Measurements from ENCODE around the gene RBM48. TPM values are rescaled to one million over a fixed set of nuclear protein-coding genes. Genes with fewer than 3 reads are reported as not detected.

The RBM48 gene
- total RNA-seq, 2 donors from 2014 or later: 8.5 to 13.7 TPM

DNA sequence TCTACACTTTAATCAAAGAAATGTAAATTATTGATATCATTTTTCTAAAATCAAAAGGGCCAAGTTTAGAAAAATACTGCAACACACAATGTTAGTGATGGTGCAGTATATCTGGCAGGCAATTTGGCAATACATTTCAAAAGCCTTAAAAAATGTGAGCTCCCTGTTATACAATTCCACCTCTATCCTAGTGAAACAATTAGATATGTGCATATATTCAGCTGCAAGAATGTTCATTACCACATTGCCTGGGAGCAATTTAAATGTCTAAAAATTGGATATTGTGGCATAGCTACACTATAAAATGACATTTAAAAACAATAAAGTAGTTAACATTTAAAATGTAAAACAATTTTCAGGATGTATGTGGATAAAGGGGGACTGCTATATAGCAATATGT lies 40.8 kb upstream of the RBM48 start:
- H3K36me3 ChIP-seq: no peaks in the 10 kb centered on the region
- intact Hi-C loops (cut with DNase I): no loop called here
- H3K4me1 ChIP-seq (replicated peaks): no peaks in the 10 kb centered on the region
- H3K27ac ChIP-seq: no peak overlapping the region
- no peak for DNase-seq (ENCODE audit: low spot score)
- no peaks in the 10 kb centered on the region for H3K27me3 ChIP-seq (replicated peaks; ENCODE audit: insufficient read depth)
- H3K9me3 ChIP-seq: no peaks in the 10 kb centered on the region
- TF ChIP-seq POLR2A (IDR thresholded peaks at IDR 0.05): no peak
- TF ChIP-seq, protein P1, sequence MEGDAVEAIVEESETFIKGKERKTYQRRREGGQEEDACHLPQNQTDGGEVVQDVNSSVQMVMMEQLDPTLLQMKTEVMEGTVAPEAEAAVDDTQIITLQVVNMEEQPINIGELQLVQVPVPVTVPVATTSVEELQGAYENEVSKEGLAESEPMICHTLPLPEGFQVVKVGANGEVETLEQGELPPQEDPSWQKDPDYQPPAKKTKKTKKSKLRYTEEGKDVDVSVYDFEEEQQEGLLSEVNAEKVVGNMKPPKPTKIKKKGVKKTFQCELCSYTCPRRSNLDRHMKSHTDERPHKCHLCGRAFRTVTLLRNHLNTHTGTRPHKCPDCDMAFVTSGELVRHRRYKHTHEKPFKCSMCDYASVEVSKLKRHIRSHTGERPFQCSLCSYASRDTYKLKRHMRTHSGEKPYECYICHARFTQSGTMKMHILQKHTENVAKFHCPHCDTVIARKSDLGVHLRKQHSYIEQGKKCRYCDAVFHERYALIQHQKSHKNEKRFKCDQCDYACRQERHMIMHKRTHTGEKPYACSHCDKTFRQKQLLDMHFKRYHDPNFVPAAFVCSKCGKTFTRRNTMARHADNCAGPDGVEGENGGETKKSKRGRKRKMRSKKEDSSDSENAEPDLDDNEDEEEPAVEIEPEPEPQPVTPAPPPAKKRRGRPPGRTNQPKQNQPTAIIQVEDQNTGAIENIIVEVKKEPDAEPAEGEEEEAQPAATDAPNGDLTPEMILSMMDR (IDR thresholded peaks at IDR 0.05): no peak
- TF ChIP-seq POLR2AphosphoS5 (IDR thresholded peaks at IDR 0.05): no peak
- no peak overlapping the region for H3K4me3 ChIP-seq

DNA sequence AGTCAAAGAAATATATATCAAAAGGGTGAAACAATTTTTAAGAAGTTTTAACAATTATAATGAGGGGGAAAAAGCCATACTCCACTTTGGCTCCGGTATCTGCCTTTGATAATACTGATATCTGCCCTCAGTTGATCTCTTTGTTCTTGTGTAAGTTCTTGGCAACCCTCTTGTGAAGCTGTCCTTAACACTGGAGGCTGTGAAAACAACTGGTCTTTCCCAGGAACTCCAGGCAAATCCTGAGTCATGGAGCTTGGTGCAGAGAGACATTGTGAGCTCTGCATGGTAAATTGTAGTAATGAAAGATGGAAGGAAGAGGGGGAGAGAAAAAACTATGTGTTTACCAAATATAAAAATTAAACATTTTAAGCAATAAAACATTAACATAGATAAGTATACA lies 39.0 kb upstream of the RBM48 start:
- Histone ChIP-seq H3K36me3 (no peaks in the 10 kb centered on the region), H3K4me3 (no peak overlapping the region)
- intact Hi-C loops (cut with DNase I): no loop called here

DNA sequence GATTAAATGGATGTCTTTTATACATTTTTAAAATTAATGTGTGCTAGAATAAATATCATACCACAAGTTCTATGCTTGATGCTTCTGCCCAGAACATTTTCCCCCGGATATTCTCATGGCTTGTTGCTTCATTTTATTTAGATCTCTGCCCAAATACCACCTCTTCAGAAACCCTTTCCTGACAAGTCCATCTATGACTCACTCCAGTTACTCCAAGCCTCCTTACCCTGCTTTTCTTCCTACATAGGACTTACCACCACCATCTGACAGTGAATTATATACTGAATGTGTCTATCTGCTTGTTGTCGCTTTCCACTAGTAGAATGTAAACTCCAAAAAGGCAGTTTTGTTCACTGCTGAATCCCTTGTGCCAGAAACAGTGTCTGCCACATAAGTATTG lies 31.7 kb upstream of the RBM48 start:
- TF ChIP-seq, protein P1 (IDR thresholded peaks at IDR 0.05): no peak
- TF ChIP-seq POLR2AphosphoS5 (IDR thresholded peaks at IDR 0.05): no peak
- TF ChIP-seq POLR2A (IDR thresholded peaks at IDR 0.05): no peak
- Histone ChIP-seq H3K4me3 (no peak overlapping the region), H3K36me3 (peaks cover 0 to 7% of the 10 kb centered on the region in 2 donors), H3K27ac (no peak overlapping the region), H3K27me3 (replicated peaks; ENCODE audit: insufficient read depth) (no peaks in the 10 kb centered on the region), H3K9me3 (no peaks in the 10 kb centered on the region), H3K4me1 (replicated peaks) (no peaks in the 10 kb centered on the region)
- WGBS: 96% methylated on average over 2 of the region's 2 CpGs
- no peak for DNase-seq (ENCODE audit: low spot score)
- intact Hi-C loops (cut with DNase I): no loop called here

More for the DNA sequence above, 39.0 kb upstream of the RBM48 start:
- no peaks in the 10 kb centered on the region for H3K9me3 ChIP-seq
- TF ChIP-seq, protein P1 (IDR thresholded peaks at IDR 0.05): no peak
- TF ChIP-seq POLR2AphosphoS5 (IDR thresholded peaks at IDR 0.05) (no peak), POLR2A (IDR thresholded peaks at IDR 0.05) (no peak)
- 92% methylated on average over 1 of the region's 1 CpG for WGBS
- no peaks in the 10 kb centered on the region for H3K27me3 ChIP-seq (replicated peaks; ENCODE audit: insufficient read depth)
- H3K27ac ChIP-seq: no peak overlapping the region
- DNase-seq (ENCODE audit: low spot score): no peak
- H3K4me1 ChIP-seq (replicated peaks): no peaks in the 10 kb centered on the region

DNA sequence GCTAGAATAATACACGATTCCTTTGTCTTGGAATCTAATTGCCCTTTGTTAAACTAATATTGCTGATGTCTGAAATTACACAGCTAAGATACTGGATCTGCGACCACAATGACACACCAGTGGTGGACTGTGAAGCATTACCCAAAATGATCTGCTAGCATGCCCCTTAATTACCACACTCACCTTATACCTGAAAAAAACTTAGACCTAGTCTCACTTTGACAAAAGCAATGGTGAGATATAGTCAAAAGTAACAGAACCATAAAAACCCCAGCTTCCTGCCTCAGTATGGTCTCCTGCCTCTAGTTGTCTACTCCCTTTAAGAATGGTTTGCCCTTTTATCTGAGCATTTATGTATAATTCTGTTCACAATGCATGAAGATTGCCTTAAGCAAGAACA lies 30.0 kb upstream of the RBM48 start:
- Histone ChIP-seq H3K27ac (no peak overlapping the region), H3K4me3 (no peak overlapping the region), H3K36me3 (peaks cover 0 to 7% of the 10 kb centered on the region in 2 donors), H3K9me3 (no peaks in the 10 kb centered on the region), H3K27me3 (replicated peaks; ENCODE audit: insufficient read depth) (no peaks in the 10 kb centered on the region), H3K4me1 (replicated peaks) (no peaks in the 10 kb centered on the region)
- TF ChIP-seq POLR2AphosphoS5 (IDR thresholded peaks at IDR 0.05) (no peak), POLR2A (IDR thresholded peaks at IDR 0.05) (no peak)
- TF ChIP-seq, protein P1 (IDR thresholded peaks at IDR 0.05): no peak
- intact Hi-C loops (cut with DNase I): no loop called here
- DNase-seq (ENCODE audit: low spot score): no peak
- WGBS: 93% methylated on average over 2 of the region's 2 CpGs

DNA sequence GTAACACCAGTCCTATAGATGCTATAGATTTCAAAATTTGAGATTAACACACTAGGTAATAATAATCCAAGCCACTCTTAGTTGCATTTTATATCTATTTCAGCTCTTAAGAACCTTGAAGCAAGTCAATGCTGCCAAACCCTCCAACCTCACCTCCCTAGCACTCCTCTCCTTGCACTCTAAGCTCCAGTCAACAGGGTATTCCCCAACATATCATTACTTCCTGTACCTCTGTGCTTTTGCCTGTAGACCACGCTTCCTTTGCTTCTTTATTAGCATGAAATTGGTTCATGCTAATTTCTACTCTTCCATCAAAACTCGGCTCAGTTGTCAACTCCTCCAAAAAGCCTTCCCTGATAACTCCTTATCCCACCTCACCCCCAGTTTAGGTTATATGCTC lies 24.8 kb upstream of the RBM48 start:
- intact Hi-C loops (cut with DNase I): no loop called here
- H3K4me3 ChIP-seq: no peak overlapping the region
- peaks cover 0 to 7% of the 10 kb centered on the region in 2 donors for H3K36me3 ChIP-seq
- 88% methylated on average over 2 of the region's 2 CpGs for WGBS
- H3K27ac ChIP-seq: no peak overlapping the region
- no peaks in the 10 kb centered on the region for H3K9me3 ChIP-seq
- TF ChIP-seq, protein P1 (IDR thresholded peaks at IDR 0.05): no peak
- no peak for TF ChIP-seq POLR2AphosphoS5 (IDR thresholded peaks at IDR 0.05)
- no peak for TF ChIP-seq POLR2A (IDR thresholded peaks at IDR 0.05)
- H3K4me1 ChIP-seq (replicated peaks): no peaks in the 10 kb centered on the region
- no peaks in the 10 kb centered on the region for H3K27me3 ChIP-seq (replicated peaks; ENCODE audit: insufficient read depth)
- no peak for DNase-seq (ENCODE audit: low spot score)
